ENCODE data around the gene MOGAT1.
"Not testable (repeated sequence)": the region's sequence is repeated elsewhere in the genome, so short reads cannot be mapped to it uniquely, and the experiment has no call there.

Gene MOGAT1

DNA sequence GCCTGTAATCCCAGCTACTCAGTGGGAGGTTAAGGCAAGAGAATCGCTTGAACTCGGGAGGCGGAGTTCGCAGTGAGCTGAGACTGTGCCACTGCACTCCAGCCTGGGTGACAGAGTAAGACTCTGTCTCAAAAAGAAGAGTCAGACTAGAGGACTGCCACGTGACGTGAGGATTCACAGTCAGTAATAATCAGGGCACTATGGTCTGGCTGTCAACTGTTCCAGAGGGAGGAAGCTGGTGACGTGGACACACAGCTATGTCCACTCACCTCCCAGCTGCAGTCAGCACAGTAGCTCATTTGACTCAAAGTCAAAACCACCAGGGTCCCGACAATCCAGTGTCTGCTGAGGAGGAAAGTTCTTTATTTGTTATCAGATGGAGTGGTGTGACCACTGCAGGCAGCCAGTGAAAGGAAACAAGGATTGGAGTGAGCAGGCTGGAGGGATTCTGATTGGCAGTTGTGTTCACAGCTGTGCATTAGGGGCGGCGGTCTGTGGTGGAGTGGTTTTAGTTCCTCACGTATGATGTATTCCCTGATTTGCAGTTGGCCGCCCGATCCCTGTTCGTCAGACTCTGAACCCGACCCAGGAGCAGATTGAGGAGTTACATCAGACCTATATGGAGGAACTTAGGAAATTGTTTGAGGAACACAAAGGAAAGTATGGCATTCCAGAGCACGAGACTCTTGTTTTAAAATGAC lies 37.9 kb downstream of the MOGAT1 start:
- DNase-seq (ENCODE audit: low read depth, low spot score): no peak

GRCh38 chr2:222710736-222711135 lies 39.3 kb downstream of the MOGAT1 start:
- DNase-seq (ENCODE audit: low read depth, low spot score): no peak

GRCh38 chr2:222711315-222711940 lies 40.0 kb downstream of the MOGAT1 start:
- DNase-seq (ENCODE audit: low read depth, low spot score): no peak

DNA sequence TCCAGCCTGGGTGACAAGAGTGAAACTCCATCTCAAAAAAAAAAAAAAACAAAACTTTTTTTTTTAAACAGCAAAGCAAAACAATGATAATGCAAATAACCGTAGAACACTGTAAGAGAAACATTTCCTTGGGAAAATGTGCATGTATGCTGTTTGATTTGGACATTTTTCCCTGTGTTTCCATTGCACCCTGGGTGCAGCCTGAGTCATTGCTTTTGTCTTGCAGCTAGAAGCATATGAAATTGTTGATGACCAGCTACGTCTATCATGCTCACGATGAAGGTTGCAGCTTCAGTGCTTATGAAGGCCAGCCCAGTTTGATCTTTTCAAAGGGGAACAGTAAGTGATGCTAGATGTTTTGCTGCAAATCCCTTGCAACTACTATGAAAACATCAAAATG lies 41.5 kb downstream of the MOGAT1 start:
- no peak for DNase-seq (ENCODE audit: low read depth, low spot score)

- DNase-seq (ENCODE audit: low read depth, low spot score): no peak
These were observed 43.1 kb downstream of the MOGAT1 start for GRCh38 chr2:222714361-222715241.

DNA sequence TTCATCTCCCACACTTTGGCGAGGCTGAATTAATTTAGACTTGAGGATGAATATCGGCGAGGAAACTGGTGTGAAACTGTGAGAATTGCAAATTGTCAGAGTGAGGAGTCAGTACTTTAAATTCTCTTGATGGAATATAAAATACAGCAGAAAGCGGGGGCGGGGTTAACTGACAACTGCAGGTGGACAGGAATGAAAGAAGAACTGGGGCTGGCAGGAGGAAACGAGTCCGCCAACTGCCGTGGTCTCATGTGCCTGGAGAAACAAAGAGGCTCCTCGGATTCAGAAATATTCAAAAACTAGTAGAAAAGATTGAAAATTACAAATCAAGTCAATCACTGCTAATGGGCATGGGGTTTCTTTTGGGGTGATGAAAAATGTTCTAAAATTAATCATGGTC lies 44.3 kb downstream of the MOGAT1 start:
- no peak for DNase-seq (ENCODE audit: low read depth, low spot score)

DNA sequence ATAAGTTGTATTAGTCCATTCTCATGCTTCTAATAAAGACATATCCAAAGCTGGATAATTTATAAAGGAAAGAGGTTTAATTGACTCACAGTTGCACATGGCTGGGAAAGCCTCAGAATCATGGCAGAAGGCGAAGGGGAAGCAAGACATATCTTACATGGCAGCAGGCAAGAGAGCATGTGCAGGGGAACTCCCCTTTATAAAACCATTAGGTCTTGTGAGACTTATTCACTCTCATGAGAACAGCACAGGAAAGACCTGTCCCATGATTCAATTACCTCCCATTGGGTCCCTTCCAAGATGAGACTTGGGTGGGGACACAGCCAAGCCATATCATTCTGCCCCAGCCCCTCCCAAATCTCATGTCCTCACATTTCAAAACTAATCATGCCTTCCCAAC lies 48.3 kb downstream of the MOGAT1 start:
- not testable (repeated sequence) for DNase-seq (ENCODE audit: low read depth, low spot score)

DNA sequence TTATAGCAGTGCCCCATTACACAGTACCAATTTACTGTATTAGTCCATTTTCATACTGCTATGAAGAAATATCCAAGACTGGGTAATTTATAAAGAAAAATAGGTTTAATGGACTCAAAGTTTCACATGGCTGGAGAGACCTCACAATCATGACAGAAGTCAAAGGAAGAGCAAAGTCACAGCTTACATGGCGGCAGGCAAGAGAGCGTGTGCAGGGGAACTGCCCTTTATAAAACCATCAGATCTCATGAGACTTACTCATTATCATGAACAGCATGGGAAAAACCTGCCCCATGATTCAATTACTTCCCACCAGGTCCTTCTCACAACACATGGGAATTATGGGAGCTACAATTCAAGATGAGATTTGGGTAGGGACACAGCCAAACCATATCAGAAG lies 50.1 kb downstream of the MOGAT1 start:
- DNase-seq (ENCODE audit: low read depth, low spot score): not testable (repeated sequence)

GRCh38 chr2:222722327-222722946 lies 51.0 kb downstream of the MOGAT1 start:
- no peak for DNase-seq (ENCODE audit: low read depth, low spot score)

DNA sequence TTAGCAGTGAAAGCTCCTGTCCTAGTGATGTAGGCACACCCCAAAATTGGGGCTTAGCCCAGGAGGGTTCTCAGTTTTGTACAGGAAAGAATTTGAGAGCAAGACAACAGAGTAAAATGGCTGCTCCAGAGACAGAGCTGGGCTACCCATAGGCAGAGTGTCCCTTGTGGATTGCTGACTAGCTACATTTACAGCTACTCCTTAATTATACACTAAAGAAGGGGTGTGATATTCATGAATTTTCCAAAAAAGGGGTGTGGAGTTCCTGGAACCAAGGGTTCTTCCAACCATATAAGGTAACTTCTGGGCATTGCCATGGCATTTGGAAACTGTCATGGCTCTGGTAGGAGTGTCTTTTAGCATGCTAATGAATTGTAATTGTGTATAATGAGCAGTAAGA lies 52.8 kb downstream of the MOGAT1 start:
- DNase-seq (ENCODE audit: low read depth, low spot score): no peak

GRCh38 chr2:222728621-222729020 lies 57.2 kb downstream of the MOGAT1 start:
- DNase-seq (ENCODE audit: low read depth, low spot score): no peak

- DNase-seq (ENCODE audit: low read depth, low spot score): no peak
These were observed 59.0 kb downstream of the MOGAT1 start for GRCh38 chr2:222730366-222730999.

DNA sequence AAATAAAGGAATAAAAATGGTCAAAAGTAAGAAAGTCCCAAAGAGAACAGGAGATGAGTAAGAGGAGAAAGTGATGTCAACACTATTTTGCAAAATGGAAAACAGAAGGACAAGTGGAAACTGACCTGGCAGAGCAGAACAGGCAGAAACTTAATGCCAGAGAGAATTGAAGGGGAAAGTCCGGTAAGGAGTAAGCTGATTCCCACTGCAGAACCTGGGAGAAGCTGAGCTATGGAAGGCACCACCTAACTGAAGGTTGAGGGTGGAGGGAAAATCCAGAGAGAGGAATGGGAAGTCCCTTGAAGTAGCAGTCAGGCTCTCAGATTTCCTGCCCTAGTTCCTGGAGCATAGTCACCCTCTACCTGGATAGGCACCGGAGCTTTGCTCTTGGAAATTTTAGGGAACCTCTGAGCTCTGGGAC lies 59.8 kb downstream of the MOGAT1 start:
- no peak for DNase-seq (ENCODE audit: low read depth, low spot score)

DNA sequence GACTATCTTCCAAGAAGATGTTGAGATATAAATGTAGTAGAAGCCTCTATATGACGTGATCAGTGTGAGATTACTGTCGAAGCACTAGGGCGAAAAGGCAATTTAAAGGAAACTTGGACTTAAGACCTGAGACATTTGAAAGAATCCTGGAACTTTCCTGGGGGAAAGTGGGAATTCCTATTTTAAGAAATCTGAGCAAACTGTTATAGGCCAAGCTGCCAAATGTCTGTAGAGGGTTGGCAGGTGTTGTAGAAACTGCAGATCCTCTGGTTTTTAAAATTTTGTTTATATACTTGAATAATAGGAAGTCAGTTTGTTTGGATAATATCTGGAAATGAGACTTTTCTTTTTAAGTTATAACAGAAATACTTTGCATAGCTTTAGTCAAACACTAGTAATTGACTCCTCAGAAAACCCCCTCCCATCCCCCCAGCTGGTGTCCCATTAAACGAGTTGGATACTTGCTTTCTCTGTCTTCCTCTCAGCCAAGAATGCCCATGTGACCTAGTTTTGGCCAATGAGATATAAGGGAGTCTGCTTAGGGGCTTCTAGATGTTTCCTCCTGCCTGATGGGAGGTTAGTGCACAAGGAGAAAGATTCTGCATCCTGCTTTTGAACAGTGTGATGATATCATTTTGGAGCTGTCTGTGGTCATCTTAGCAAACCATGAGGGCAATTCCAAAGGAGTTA lies 61.2 kb downstream of the MOGAT1 start:
- no peak for DNase-seq (ENCODE audit: low read depth, low spot score)

GRCh38 chr2:222733470-222733845 lies 62.0 kb downstream of the MOGAT1 start:
- no peak for DNase-seq (ENCODE audit: low read depth, low spot score)

- DNase-seq (ENCODE audit: low read depth, low spot score): no peak
These were observed 62.6 kb downstream of the MOGAT1 start for GRCh38 chr2:222733846-222734702.

DNA sequence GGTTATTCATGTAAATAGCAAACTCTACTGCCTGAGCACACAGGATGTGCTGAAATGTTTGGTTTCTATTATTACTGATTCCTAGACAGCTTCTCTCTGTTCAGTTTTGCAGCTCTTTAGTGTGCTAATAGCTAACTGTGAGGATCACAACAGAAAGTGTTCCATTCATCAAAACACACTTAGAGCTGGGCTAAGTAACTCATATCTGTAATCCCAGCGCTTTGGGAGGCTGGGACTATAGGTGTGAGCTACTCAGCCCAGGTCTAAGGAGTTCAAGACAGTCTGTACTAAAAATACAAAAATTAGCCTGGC lies 63.2 kb downstream of the MOGAT1 start:
- DNase-seq (ENCODE audit: low read depth, low spot score): no peak

GRCh38 chr2:222736301-222736700 lies 64.8 kb downstream of the MOGAT1 start:
- DNase-seq (ENCODE audit: low read depth, low spot score): no peak

GRCh38 chr2:222736924-222737323 lies 65.5 kb downstream of the MOGAT1 start:
- DNase-seq (ENCODE audit: low read depth, low spot score): no peak

- DNase-seq (ENCODE audit: low read depth, low spot score): no peak
These were observed 66.9 kb downstream of the MOGAT1 start for GRCh38 chr2:222738312-222738711.

Data from activated CD4-positive, CD25-positive, alpha-beta regulatory T cell treated with anti-CD3 and anti-CD28 coated beads, Interleukin-2, amount 50 U/mL, for 16 hours (primary cell).